NCI-H128 (cell line): ENCODE measurements around the gene OR2A25.
"Not testable (repeated sequence)": the region's sequence is repeated elsewhere in the genome, so short reads cannot be mapped to it uniquely, and the experiment has no call there.

Source experiments
- DNase-seq: peaks from one replicate; lab custom pipeline; 2025; ENCODE audit not compliant: unreplicated experiment; lab: John Stamatoyannopoulos, UW

The OR2A25 gene

GRCh38 chr7:144069511-144069910, at the start of gene OR2A25:
OR2A25 (plus strand) TSS chr7:144069811; CDS start chr7:144074220, 4,409 bp downstream.
- DNase-seq = no peak

GRCh38 chr7:144020340-144020739, 49.3 kb upstream of the OR2A25 start:
- DNase-seq = no peak

- DNase-seq = no peak
Observed at GRCh38 chr7:144022169-144022568, 47.4 kb upstream of the OR2A25 start.

GRCh38 chr7:144023171-144023827, 46.3 kb upstream of the OR2A25 start:
- no peak for DNase-seq

GRCh38 chr7:144024213-144024612, 45.4 kb upstream of the OR2A25 start:
- no peak for DNase-seq

- DNase-seq = no peak
Observed at GRCh38 chr7:144026203-144026883, 43.3 kb upstream of the OR2A25 start.

GRCh38 chr7:144027070-144027469, 42.5 kb upstream of the OR2A25 start:
- DNase-seq = no peak

GRCh38 chr7:144027974-144028373, 41.6 kb upstream of the OR2A25 start:
- no peak for DNase-seq

- DNase-seq = no peak
Observed at GRCh38 chr7:144028547-144028946, 41.1 kb upstream of the OR2A25 start.

- DNase-seq = no peak
Observed at GRCh38 chr7:144032516-144032915, 37.1 kb upstream of the OR2A25 start.

- no peak for DNase-seq
Observed at GRCh38 chr7:144032985-144033709, 36.5 kb upstream of the OR2A25 start.

- DNase-seq = no peak
Observed at GRCh38 chr7:144035385-144035784, 34.2 kb upstream of the OR2A25 start.

GRCh38 chr7:144036302-144036885, 33.2 kb upstream of the OR2A25 start:
- DNase-seq = no peak

GRCh38 chr7:144037414-144038035, 32.1 kb upstream of the OR2A25 start:
- no peak for DNase-seq

- no peak for DNase-seq
Observed at GRCh38 chr7:144038887-144039286, 30.7 kb upstream of the OR2A25 start.

- DNase-seq = no peak
Observed at GRCh38 chr7:144048648-144049047, 21.0 kb upstream of the OR2A25 start, which contains the start of gene OR2A5. OR2A5 (plus strand) TSS chr7:144048948; CDS start chr7:144050402, 1,454 bp downstream.

- DNase-seq = no peak
Observed at GRCh38 chr7:144049491-144049890, 20.1 kb upstream of the OR2A25 start.

- no peak for DNase-seq
Observed at GRCh38 chr7:144050093-144050492, 19.5 kb upstream of the OR2A25 start.

- DNase-seq = not testable (repeated sequence)
Observed at GRCh38 chr7:144050884-144051283, 18.7 kb upstream of the OR2A25 start.

GRCh38 chr7:144057954-144058353, 11.7 kb upstream of the OR2A25 start:
- no peak for DNase-seq

GRCh38 chr7:144063710-144064109, 5.9 kb upstream of the OR2A25 start:
- DNase-seq = no peak
